Keratinocyte (primary cell): ENCODE results near the gene ERICH2. TPM values are rescaled to one million over a fixed set of nuclear protein-coding genes. Genes with fewer than 3 reads are reported as not detected.
A peak's percentile ranks its signal among the peaks of the same experiment; 100 is the strongest.
"Not testable (repeated sequence)": the region's sequence is repeated elsewhere in the genome, so short reads cannot be mapped to it uniquely, and the experiment has no call there.

ENCODE experiments used
- DNase-seq: peaks from one replicate; pipeline ENCODE4 v3.0.0-alpha.2; 2011; ENCODE audit warnings: low read depth, missing footprints, low spot score
- FAIRE-seq: peaks from 2 replicates; lab custom pipeline; 2011; peaks lifted over from hg19 to GRCh38; lab: Jason Lieb, UNC
- H2AFZ ChIP-seq: 2 replicates; pipeline ENCODE4 v1.6.0; 2012; ENCODE audit warnings: low read length, control low read depth, inconsistent platforms; ENCODE audit not compliant: control insufficient read depth
- H3K27ac ChIP-seq: 2 replicates; pipeline ENCODE4 v1.5.1; 2011; ENCODE audit warnings: low read length; ENCODE audit not compliant: control insufficient read depth, insufficient read depth
- H3K27me3 ChIP-seq: 3 replicates; pipeline ENCODE4 v1.6.0; 2011; ENCODE audit warnings: low read length; ENCODE audit not compliant: control insufficient read depth, insufficient read depth; ENCODE audit errors: extremely low read depth
- H3K36me3 ChIP-seq, 2 experiments: 2 replicates in 1 of 2; 3 replicates in 1 of 2; pipeline ENCODE4 v1.5.1; 2011; ENCODE audit warnings: low read length in 2 of 2, mild to moderate bottlenecking in 1 of 2; ENCODE audit not compliant: control insufficient read depth in 2 of 2, insufficient read depth in 2 of 2; ENCODE audit errors: extremely low read depth in 1 of 2
- H3K4me1 ChIP-seq: 3 replicates; pipeline ENCODE4 v1.5.1; 2011; ENCODE audit warnings: low read length; ENCODE audit not compliant: control insufficient read depth, insufficient read depth; ENCODE audit errors: extremely low read depth
- H3K4me2 ChIP-seq: 3 replicates; pipeline ENCODE4 v1.6.0; 2011; ENCODE audit warnings: low read depth, low read length; ENCODE audit not compliant: control insufficient read depth, insufficient read depth; ENCODE audit errors: extremely low read depth
- H3K4me3 ChIP-seq, 3 experiments: fragments of 200-600 bp in 1 of 3; sonication (generic) in 1 of 3; 2 replicates in 2 of 3; 3 replicates in 1 of 3; pipeline ENCODE4 v1.5.1; 2011 to 2016; ENCODE audit warnings: low read length in 3 of 3, mild to moderate bottlenecking in 3 of 3, control low read depth in 2 of 3, inconsistent platforms in 1 of 3, low read depth in 1 of 3, mixed read lengths in 1 of 3, mixed run types in 1 of 3, moderate library complexity in 1 of 3; ENCODE audit not compliant: control insufficient read depth in 2 of 3, insufficient read depth in 2 of 3; ENCODE audit errors: extremely low read depth in 1 of 3
- H3K79me2 ChIP-seq: 2 replicates; pipeline ENCODE4 v1.6.0; 2012; ENCODE audit warnings: low read length; ENCODE audit not compliant: control insufficient read depth, insufficient read depth
- H3K9ac ChIP-seq: 3 replicates; pipeline ENCODE4 v1.6.0; 2011; ENCODE audit warnings: low read length; ENCODE audit not compliant: control insufficient read depth, insufficient read depth; ENCODE audit errors: extremely low read depth
- H3K9me1 ChIP-seq: 3 replicates; pipeline ENCODE4 v1.6.0; 2011; ENCODE audit warnings: low read length; ENCODE audit not compliant: control insufficient read depth, insufficient read depth; ENCODE audit errors: extremely low read depth
- H3K9me3 ChIP-seq: 2 replicates; pipeline ENCODE4 v1.5.1; 2012; ENCODE audit warnings: low read depth, low read length; ENCODE audit not compliant: control insufficient read depth
- H4K20me1 ChIP-seq: 3 replicates; pipeline ENCODE4 v1.6.0; 2011; ENCODE audit warnings: low read length; ENCODE audit not compliant: control insufficient read depth, insufficient read depth; ENCODE audit errors: extremely low read depth
- CTCF ChIP-seq, 3 experiments: IDR thresholded peaks in 1 of 3; conservative IDR thresholded peaks in 1 of 3; optimal IDR thresholded peaks in 1 of 3; 2 replicates in 2 of 3; 3 replicates in 1 of 3; pipeline versions ENCODE3 to v1.5.1; 2011; ENCODE audit warnings: low read length in 3 of 3, mild to moderate bottlenecking in 3 of 3, moderate library complexity in 2 of 3, control low read depth in 1 of 3, inconsistent platforms in 1 of 3; ENCODE audit not compliant: insufficient read depth in 2 of 3; ENCODE audit errors: extremely low read depth in 1 of 3
- EZH2 ChIP-seq: IDR thresholded peaks from one replicate; pipeline ENCODE4 v1.6.1; 2012; ENCODE audit warnings: inconsistent platforms, mild to moderate bottlenecking, low read length, moderate library complexity
- dilution Hi-C: fragments of 300-500 bp; cut with MboI; formaldehyde crosslinking; loops from one replicate; pipeline ENCODE4 v1.7.0; 2020; ENCODE audit warnings: low sequenced_read_pairs; ENCODE audit not compliant: extremely low pct_ligation_motif_present
- polyA plus RNA-seq, 5 experiments: library from polyadenylated mRNA; depleted of rRNA in 3 of 5; stranded (reverse) in 3 of 5; stranded (forward) in 1 of 5; unstranded in 1 of 5; fragments of >200 nt; gene quantifications; 1 replicate in 1 of 5; 2 replicates in 3 of 5; 3 replicates in 1 of 5; pipeline versions ENCODE4 v1.2.1 to v1.2.3, GENCODE V29; 2011 to 2012; ENCODE audit warnings: missing spikeins in 2 of 5, low read depth in 1 of 5, low replicate concordance in 1 of 5

ERICH2 gene
- polyA plus RNA-seq, 1 donor (not counting 4 experiments of a cell fraction or from before 2014, with no cell fraction given), result 1.3 TPM

- H2AFZ ChIP-seq, result no peak overlapping the region
- no peak for TF ChIP-seq CTCF (optimal IDR thresholded peaks at IDR 0.05 in 1 of 3, IDR thresholded peaks at IDR 0.05 in 1 of 3, conservative IDR thresholded peaks at IDR 0.05 in 1 of 3; ENCODE audit: extremely low read depth in 1 of 3, insufficient read depth in 2 of 3, low read length in 3 of 3)
- no peak for TF ChIP-seq EZH2
- H3K79me2 ChIP-seq, result no peaks in the 10 kb centered on the region
- FAIRE-seq (peak; percentile 78), DNase-seq (peak; percentile 56)
- H3K9me3 ChIP-seq, result no peaks in the 10 kb centered on the region
- H3K27ac ChIP-seq, result no peak overlapping the region
- dilution Hi-C loops, result no loop called here
- no peak overlapping the region for H3K4me3 ChIP-seq
- no peaks in the 10 kb centered on the region for H3K9me1 ChIP-seq
- no peaks in the 10 kb centered on the region for H3K27me3 ChIP-seq
- peaks cover 18% of the 10 kb centered on the region for H3K4me1 ChIP-seq
- no peak overlapping the region for H3K9ac ChIP-seq
- H3K4me2 ChIP-seq, result no peak overlapping the region
- no peaks in the 10 kb centered on the region for H3K36me3 ChIP-seq
- H4K20me1 ChIP-seq, result no peaks in the 10 kb centered on the region
Observed at GRCh38 chr2:170733798-170734600, 36.2 kb upstream of the ERICH2 start.

- H3K9me1 ChIP-seq, H3K79me2 ChIP-seq, H3K9ac ChIP-seq, FAIRE-seq, H3K27ac ChIP-seq, H3K36me3 ChIP-seq, DNase-seq, dilution Hi-C loops, H3K27me3 ChIP-seq, H3K9me3 ChIP-seq, H4K20me1 ChIP-seq, H2AFZ ChIP-seq, H3K4me3 ChIP-seq, H3K4me2 ChIP-seq: not testable (repeated sequence)
- H3K4me1 ChIP-seq, result peaks cover 24% of the 10 kb centered on the region
Observed at GRCh38 chr2:170734601-170735000, 35.6 kb upstream of the ERICH2 start.
